ENCODE results near the gene SPTSSA. TPM values are rescaled to one million over a fixed set of nuclear protein-coding genes. Genes with fewer than 3 reads are reported as not detected.
"Not testable (repeated sequence)": the region's sequence is repeated elsewhere in the genome, so short reads cannot be mapped to it uniquely, and the experiment has no call there.

SPTSSA gene
- total RNA-seq, 3 donors from 2014 or later (not counting 1 experiment from before 2014, with no cell fraction given) = 3.2 to 4.9 (median 4.9) TPM

DNA sequence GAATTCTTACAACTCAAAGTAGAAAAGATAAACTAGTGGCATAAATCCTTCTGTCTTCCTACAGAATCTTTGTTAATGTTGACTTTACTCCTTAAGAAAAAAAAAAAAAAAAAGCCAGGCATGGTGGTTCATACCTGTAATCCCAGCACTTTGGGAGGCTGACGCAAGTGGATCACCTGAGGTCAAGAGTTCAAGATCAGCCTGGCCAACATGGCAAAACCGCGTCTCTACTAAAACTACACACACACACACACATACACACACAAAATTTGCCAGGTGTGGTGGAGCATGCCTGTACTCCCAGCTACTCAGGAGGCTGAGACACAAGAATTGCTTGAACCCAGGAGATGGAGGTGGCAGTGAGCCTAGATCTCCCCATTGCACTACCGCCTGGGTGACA lies 17.7 kb upstream of the SPTSSA start:
- Mint-ChIP-seq H3K27me3 (ENCODE audit: low read depth in 2 of 2) (peaks cover 4 to 7% of the 10 kb centered on the region in 2 donors), H3K9me3 (no peaks in the 10 kb centered on the region), H3K4me3 (no peak overlapping the region), H3K27ac (no peak overlapping the region), H3K36me3 (no peaks in the 10 kb centered on the region), H3K4me1 (no peaks in the 10 kb centered on the region)
- TF ChIP-seq, protein P1, sequence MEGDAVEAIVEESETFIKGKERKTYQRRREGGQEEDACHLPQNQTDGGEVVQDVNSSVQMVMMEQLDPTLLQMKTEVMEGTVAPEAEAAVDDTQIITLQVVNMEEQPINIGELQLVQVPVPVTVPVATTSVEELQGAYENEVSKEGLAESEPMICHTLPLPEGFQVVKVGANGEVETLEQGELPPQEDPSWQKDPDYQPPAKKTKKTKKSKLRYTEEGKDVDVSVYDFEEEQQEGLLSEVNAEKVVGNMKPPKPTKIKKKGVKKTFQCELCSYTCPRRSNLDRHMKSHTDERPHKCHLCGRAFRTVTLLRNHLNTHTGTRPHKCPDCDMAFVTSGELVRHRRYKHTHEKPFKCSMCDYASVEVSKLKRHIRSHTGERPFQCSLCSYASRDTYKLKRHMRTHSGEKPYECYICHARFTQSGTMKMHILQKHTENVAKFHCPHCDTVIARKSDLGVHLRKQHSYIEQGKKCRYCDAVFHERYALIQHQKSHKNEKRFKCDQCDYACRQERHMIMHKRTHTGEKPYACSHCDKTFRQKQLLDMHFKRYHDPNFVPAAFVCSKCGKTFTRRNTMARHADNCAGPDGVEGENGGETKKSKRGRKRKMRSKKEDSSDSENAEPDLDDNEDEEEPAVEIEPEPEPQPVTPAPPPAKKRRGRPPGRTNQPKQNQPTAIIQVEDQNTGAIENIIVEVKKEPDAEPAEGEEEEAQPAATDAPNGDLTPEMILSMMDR (IDR thresholded peaks at IDR 0.05) = no peak
- WGBS (ENCODE audit: insufficient coverage) = 98% methylated on average over 4 of the region's 4 CpGs
- ATAC-seq (no peak), DNase-seq (no peak)
- no peak overlapping the region for H3K4me3 ChIP-seq (ENCODE audit: low read length)
- H3K27ac ChIP-seq (ENCODE audit: low read length) = no peak overlapping the region
- no peaks in the 10 kb centered on the region for H3K4me1 ChIP-seq (ENCODE audit: control insufficient read depth, insufficient read depth, low read length)
- H3K27me3 ChIP-seq (ENCODE audit: control insufficient read depth, insufficient read depth, low read length) = no peaks in the 10 kb centered on the region
- no peaks in the 10 kb centered on the region for H3K9me3 ChIP-seq (ENCODE audit: control insufficient read depth, insufficient read depth, low read length)
- intact Hi-C loops (cut with micrococcal nuclease) = no loop called here
- H3K36me3 ChIP-seq (ENCODE audit: control insufficient read depth, insufficient read depth, low read length) = no peaks in the 10 kb centered on the region

DNA sequence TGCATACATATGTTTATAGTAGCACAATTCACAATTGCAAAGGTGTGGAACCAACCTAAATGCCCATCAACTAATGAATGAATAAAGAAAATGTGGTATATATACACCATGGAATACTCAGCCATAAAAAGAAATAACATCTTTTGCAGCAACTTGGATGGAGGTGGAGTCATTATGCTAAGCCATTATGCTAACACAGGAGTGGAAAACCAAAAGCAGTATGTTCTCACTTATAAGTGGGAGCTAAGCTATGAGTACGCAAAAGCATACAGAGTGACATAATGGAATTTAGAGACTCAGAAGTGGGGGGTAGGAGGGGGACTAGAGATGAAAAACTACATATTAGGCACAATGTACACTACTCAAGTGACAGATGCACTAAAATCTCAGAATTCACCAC lies 16.2 kb upstream of the SPTSSA start:
- intact Hi-C loops (cut with micrococcal nuclease) = no loop called here
- TF ChIP-seq, protein P1 (IDR thresholded peaks at IDR 0.05) = no peak
- ATAC-seq (no peak), DNase-seq (no peak)
- no peaks in the 10 kb centered on the region for H3K36me3 Mint-ChIP-seq
- no peaks in the 10 kb centered on the region for H3K4me1 Mint-ChIP-seq
- no peaks in the 10 kb centered on the region for H3K9me3 Mint-ChIP-seq
- no peaks in the 10 kb centered on the region for H3K27me3 ChIP-seq (ENCODE audit: control insufficient read depth, insufficient read depth, low read length)
- H3K9me3 ChIP-seq (ENCODE audit: control insufficient read depth, insufficient read depth, low read length) = no peaks in the 10 kb centered on the region
- no peak overlapping the region for H3K27ac Mint-ChIP-seq
- peaks cover 7 to 9% of the 10 kb centered on the region in 2 donors for H3K27me3 Mint-ChIP-seq (ENCODE audit: low read depth in 2 of 2)
- no peaks in the 10 kb centered on the region for H3K36me3 ChIP-seq (ENCODE audit: control insufficient read depth, insufficient read depth, low read length)
- no peak overlapping the region for H3K4me3 Mint-ChIP-seq
- H3K4me1 ChIP-seq (ENCODE audit: control insufficient read depth, insufficient read depth, low read length) = no peaks in the 10 kb centered on the region
- H3K27ac ChIP-seq (ENCODE audit: low read length) = no peak overlapping the region
- H3K4me3 ChIP-seq (ENCODE audit: low read length) = no peak overlapping the region
- WGBS (ENCODE audit: insufficient coverage) = 100% methylated on average over 1 of the region's 1 CpG

DNA sequence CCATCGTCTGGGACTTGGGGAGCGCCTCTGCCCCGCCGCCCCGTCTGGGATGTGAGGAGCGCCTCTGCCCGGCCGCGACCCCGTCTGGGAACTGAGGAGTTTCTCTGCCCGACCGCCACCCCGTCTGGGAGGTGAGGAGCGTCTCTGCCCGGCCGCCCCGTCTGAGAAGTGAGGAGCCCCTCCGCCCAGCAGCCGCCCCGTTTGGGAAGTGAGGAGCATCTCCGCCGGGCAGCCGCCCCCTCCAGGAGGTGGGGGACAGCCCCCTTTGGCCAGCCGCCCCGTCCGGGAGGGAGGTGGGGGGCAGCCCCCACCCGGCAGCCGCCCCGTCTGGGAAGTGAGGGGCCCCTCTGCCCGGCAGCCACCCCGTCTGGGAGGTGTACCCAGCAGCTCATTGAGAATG lies 14.0 kb upstream of the SPTSSA start:
- H3K4me3 ChIP-seq (ENCODE audit: low read length); H3K9me3 Mint-ChIP-seq; H3K9me3 ChIP-seq (ENCODE audit: control insufficient read depth, insufficient read depth, low read length); H3K27ac ChIP-seq (ENCODE audit: low read length); H3K36me3 ChIP-seq (ENCODE audit: control insufficient read depth, insufficient read depth, low read length); H3K27ac Mint-ChIP-seq; H3K27me3 ChIP-seq (ENCODE audit: control insufficient read depth, insufficient read depth, low read length); H3K4me1 ChIP-seq (ENCODE audit: control insufficient read depth, insufficient read depth, low read length); H3K4me3 Mint-ChIP-seq; H3K4me1 Mint-ChIP-seq; intact Hi-C loops (cut with micrococcal nuclease); DNase-seq; H3K36me3 Mint-ChIP-seq; ATAC-seq: not testable (repeated sequence)
- H3K27me3 Mint-ChIP-seq (ENCODE audit: low read depth in 2 of 2) = peaks cover 7 to 12% of the 10 kb centered on the region in 2 donors
- WGBS (ENCODE audit: insufficient coverage) = 95% methylated on average over 29 of the region's 31 CpGs

DNA sequence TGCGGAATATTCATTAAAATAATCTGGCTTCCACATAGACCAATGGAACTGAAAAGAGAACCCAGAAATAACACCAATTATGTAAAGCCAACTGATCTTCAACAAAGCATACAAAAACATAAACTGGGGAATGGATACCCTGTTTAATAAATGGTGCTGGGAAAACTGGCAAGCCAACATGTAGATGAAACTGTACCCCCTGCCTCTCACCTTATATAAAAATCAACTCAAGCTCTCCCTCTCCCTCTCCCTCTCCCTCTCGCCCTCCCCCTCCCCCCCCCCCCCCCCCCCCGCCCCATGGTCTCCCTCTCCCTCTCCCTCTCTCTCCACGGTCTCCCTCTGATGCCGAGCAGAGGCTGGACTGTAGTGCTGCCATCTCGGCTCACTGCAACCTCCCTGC lies 13.1 kb upstream of the SPTSSA start:
- Mint-ChIP-seq H3K27me3 (ENCODE audit: low read depth in 2 of 2) (peaks cover 7 to 12% of the 10 kb centered on the region in 2 donors), H3K9me3 (no peaks in the 10 kb centered on the region), H3K4me3 (no peak overlapping the region), H3K27ac (no peak overlapping the region), H3K36me3 (no peaks in the 10 kb centered on the region), H3K4me1 (no peaks in the 10 kb centered on the region)
- intact Hi-C loops (cut with micrococcal nuclease) = no loop called here
- H3K27me3 ChIP-seq (ENCODE audit: control insufficient read depth, insufficient read depth, low read length) = no peaks in the 10 kb centered on the region
- 96% methylated on average over 3 of the region's 6 CpGs for WGBS (ENCODE audit: insufficient coverage)
- H3K27ac ChIP-seq (ENCODE audit: low read length) = no peak overlapping the region
- no peaks in the 10 kb centered on the region for H3K9me3 ChIP-seq (ENCODE audit: control insufficient read depth, insufficient read depth, low read length)
- TF ChIP-seq, protein P1 (IDR thresholded peaks at IDR 0.05) = no peak
- DNase-seq = no peak
- no peak overlapping the region for H3K4me3 ChIP-seq (ENCODE audit: low read length)
- H3K36me3 ChIP-seq (ENCODE audit: control insufficient read depth, insufficient read depth, low read length) = no peaks in the 10 kb centered on the region
- no peak for ATAC-seq
- no peaks in the 10 kb centered on the region for H3K4me1 ChIP-seq (ENCODE audit: control insufficient read depth, insufficient read depth, low read length)

Measured in natural killer cell (primary cell).